Thyroid gland (tissue), 4 donors: ENCODE results near the gene C19orf25. TPM values are rescaled to one million over a fixed set of nuclear protein-coding genes. Genes with fewer than 3 reads are reported as not detected.
A peak's percentile ranks its signal among the peaks of the same experiment; 100 is the strongest.

Experiments
- DNase-seq, 2 donors: peaks; one replicate each; pipeline ENCODE4 v3.0.0-alpha.2; 2019
- H3K27ac ChIP-seq, 3 donors: fragments of 200-600 bp; sonication (generic); 1 replicate in 2 of 3; 2 replicates in 1 of 3; pipeline ENCODE4 v1.5.1; 2016 to 2019; ENCODE audit warnings: mild to moderate bottlenecking in 1 of 3, moderate library complexity in 1 of 3
- H3K27me3 ChIP-seq: fragments of 200-600 bp; sonication (generic); one replicate; pipeline ENCODE4 v1.5.1; 2019
- H3K36me3 ChIP-seq, 2 donors: fragments of 200-600 bp; sonication (generic); one replicate each; pipeline ENCODE4 v1.5.1; 2016 to 2019
- H3K4me1 ChIP-seq, 2 donors: fragments of 200-600 bp; sonication (generic); one replicate each; pipeline ENCODE4 v1.5.1; 2017 to 2019
- H3K4me3 ChIP-seq, 3 donors: fragments of 200-600 bp; sonication (generic); replicated peaks in 1 of 3; 1 replicate in 2 of 3; 2 replicates in 1 of 3; pipeline ENCODE4 v1.5.1; 2016; ENCODE audit warnings: mild to moderate bottlenecking in 1 of 3
- H3K9me3 ChIP-seq: fragments of 200-600 bp; sonication (generic); one replicate; pipeline ENCODE4 v1.5.1; 2017
- POLR2A ChIP-seq, 2 donors: fragments of 450-650 bp; IDR thresholded peaks; one replicate each; pipeline ENCODE4 v1.6.1; 2017; ENCODE audit warnings: antibody characterized with exemption in 2 of 2, mild to moderate bottlenecking in 2 of 2, moderate library complexity in 1 of 2
- WGBS, 2 donors: methylation state at CpG; one replicate each; pipeline ENCODE4 v1.1.5; 2017; 5-methylcytosine and 5-hydroxymethylcytosine counted together
- intact Hi-C: fragments of 100-400 bp; cut with DNase I; formaldehyde crosslinking; loops from one replicate; pipeline ENCODE4 v1.15.1; 2023
- total RNA-seq, 4 donors: library from RNA; depleted of rRNA; stranded (reverse); fragments of >200 nt; gene quantifications; one replicate each; pipeline ENCODE4 v1.2.3, GENCODE V29; 2016
- TF ChIP-seq, protein P1 (sequence below), 6 experiments: fragments of 200-600 bp in 3 of 6; fragments of 450-650 bp in 3 of 6; sonication (generic) in 3 of 6; IDR thresholded peaks; one replicate each; pipeline ENCODE4 v1.5.1; 2016 to 2019; ENCODE audit warnings: antibody characterized with exemption in 6 of 6, mild to moderate bottlenecking in 2 of 6, inconsistent platforms in 1 of 6, moderate library complexity in 1 of 6

C19orf25 gene
- total RNA-seq, 4 donors from 2014 or later = 47.0 to 64.9 (median 56.5) TPM

GRCh38 chr19:1438035-1438932 is 40.7 kb downstream of the C19orf25 start, which contains the start of gene RPS15:
Gene RPS15, plus strand, starts transcription at chr19:1438396. Its CDS starts 30 bp downstream, at chr19:1438426.
- intact Hi-C loops = no loop called here
- Histone ChIP-seq H3K9me3 (no peaks in the 10 kb centered on the region), H3K4me3 (peak within 1 kb of the TSS; percentile 61 to 95 (median 63)), H3K4me1 (peaks cover 9 to 18% of the 10 kb centered on the region in 2 donors), H3K27me3 (no peaks in the 10 kb centered on the region), H3K36me3 (peaks cover 42 to 45% of the 10 kb centered on the region in 2 donors), H3K27ac (peak within 1 kb of the TSS; percentile 82 to 94 (median 93))
- TF ChIP-seq, protein P1, sequence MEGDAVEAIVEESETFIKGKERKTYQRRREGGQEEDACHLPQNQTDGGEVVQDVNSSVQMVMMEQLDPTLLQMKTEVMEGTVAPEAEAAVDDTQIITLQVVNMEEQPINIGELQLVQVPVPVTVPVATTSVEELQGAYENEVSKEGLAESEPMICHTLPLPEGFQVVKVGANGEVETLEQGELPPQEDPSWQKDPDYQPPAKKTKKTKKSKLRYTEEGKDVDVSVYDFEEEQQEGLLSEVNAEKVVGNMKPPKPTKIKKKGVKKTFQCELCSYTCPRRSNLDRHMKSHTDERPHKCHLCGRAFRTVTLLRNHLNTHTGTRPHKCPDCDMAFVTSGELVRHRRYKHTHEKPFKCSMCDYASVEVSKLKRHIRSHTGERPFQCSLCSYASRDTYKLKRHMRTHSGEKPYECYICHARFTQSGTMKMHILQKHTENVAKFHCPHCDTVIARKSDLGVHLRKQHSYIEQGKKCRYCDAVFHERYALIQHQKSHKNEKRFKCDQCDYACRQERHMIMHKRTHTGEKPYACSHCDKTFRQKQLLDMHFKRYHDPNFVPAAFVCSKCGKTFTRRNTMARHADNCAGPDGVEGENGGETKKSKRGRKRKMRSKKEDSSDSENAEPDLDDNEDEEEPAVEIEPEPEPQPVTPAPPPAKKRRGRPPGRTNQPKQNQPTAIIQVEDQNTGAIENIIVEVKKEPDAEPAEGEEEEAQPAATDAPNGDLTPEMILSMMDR (IDR thresholded peaks at IDR 0.05) = peak; percentile 80 to 98 (median 92)
- TF ChIP-seq POLR2A (IDR thresholded peaks at IDR 0.05) = peak; percentile 20 to 92
- peak; percentile 91 to 94 for DNase-seq
- 4 to 5% methylated on average over 24 to 46 of the region's 100 CpGs for WGBS, 2 donors

DNA sequence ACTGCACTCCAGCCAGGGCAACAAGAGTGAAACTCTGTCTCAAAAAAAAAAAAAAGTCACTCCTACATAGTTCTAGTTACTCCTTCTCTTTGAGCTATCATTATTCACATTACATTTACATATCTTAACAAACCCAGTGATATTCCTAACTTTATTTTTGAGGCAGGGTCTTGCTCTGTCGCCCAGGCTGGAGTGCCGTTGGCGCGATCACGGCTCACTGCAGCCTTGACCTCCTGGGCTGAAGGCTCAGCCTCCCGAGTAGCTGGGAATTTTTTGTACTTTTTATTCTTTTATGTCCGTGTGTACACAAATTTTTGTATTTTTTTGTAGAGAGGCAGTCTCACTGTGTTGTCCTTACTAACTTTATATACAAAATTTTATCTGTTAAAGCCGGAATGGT is 41.4 kb downstream of the C19orf25 start:
- no peak for DNase-seq
- H3K27me3 ChIP-seq = no peaks in the 10 kb centered on the region
- no peak overlapping the region for H3K27ac ChIP-seq
- no peak overlapping the region for H3K4me3 ChIP-seq
- H3K4me1 ChIP-seq = peaks cover 9 to 18% of the 10 kb centered on the region in 2 donors
- TF ChIP-seq POLR2A (IDR thresholded peaks at IDR 0.05) = no peak
- TF ChIP-seq, protein P1 (IDR thresholded peaks at IDR 0.05) = no peak
- intact Hi-C loops = no loop called here
- H3K9me3 ChIP-seq = no peaks in the 10 kb centered on the region
- 62 to 64% methylated on average over 8 of the region's 8 CpGs for WGBS, 2 donors
- peaks cover 48 to 52% of the 10 kb centered on the region in 2 donors for H3K36me3 ChIP-seq

- intact Hi-C loops = no loop called here
- Histone ChIP-seq H3K27ac (no peak overlapping the region), H3K27me3 (no peaks in the 10 kb centered on the region), H3K4me3 (no peak overlapping the region), H3K36me3 (peaks cover 48 to 52% of the 10 kb centered on the region in 2 donors), H3K9me3 (no peaks in the 10 kb centered on the region), H3K4me1 (peaks cover 9 to 18% of the 10 kb centered on the region in 2 donors)
- no peak for TF ChIP-seq POLR2A (IDR thresholded peaks at IDR 0.05)
- TF ChIP-seq, protein P1 (IDR thresholded peaks at IDR 0.05) = no peak
- 84 to 90% methylated on average over 19 to 21 of the region's 21 CpGs for WGBS, 2 donors
- DNase-seq = no peak
Observed at GRCh38 chr19:1435378-1435989, 43.5 kb downstream of the C19orf25 start.

DNA sequence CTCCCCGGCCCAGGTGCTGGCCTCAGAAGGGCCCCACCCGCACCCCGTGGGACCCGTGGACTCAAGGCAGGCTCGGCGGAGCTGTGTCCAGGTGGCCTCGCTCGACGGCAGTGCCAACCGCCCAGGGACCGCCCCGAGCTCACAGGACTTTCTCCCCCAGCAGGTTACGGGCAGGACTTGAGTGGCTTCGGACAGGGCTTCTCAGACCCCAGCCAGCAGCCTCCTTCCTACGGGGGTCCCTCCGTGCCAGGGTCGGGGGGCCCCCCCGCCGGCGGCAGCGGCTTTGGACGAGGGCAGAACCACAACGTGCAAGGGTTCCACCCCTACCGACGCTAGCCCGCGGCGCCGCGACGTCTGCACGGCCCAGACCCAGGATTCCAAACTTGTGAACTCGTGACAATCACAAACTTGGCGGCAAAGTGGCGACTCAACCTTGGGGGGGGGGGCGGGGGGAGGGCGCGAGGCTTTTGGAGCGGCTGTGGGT is 44.4 kb downstream of the C19orf25 start:
- no peak for DNase-seq
- no peak overlapping the region for H3K4me3 ChIP-seq
- intact Hi-C loops = no loop called here
- WGBS, 2 donors = 90 to 93% methylated on average over 20 to 37 of the region's 39 CpGs
- no peak overlapping the region for H3K27ac ChIP-seq
- H3K9me3 ChIP-seq = no peaks in the 10 kb centered on the region
- no peaks in the 10 kb centered on the region for H3K27me3 ChIP-seq
- peaks cover 46 to 52% of the 10 kb centered on the region in 2 donors for H3K36me3 ChIP-seq
- H3K4me1 ChIP-seq = peaks cover 9% of the 10 kb centered on the region in 2 donors
- TF ChIP-seq, protein P1 (IDR thresholded peaks at IDR 0.05) = no peak
- no peak for TF ChIP-seq POLR2A (IDR thresholded peaks at IDR 0.05)
